ENCODE results near the gene CD55. TPM values are rescaled to one million over a fixed set of nuclear protein-coding genes. Genes with fewer than 3 reads are reported as not detected.

Gene CD55
- polyA plus RNA-seq, 1 donor from 2014 or later: 1.4 TPM

- no peak overlapping the region for H3K4me3 ChIP-seq (ENCODE audit: low read length)
- H3K9ac ChIP-seq (ENCODE audit: low read length): no peak overlapping the region
- H2AFZ ChIP-seq (ENCODE audit: low read depth, low read length): no peak overlapping the region
- no peaks in the 10 kb centered on the region for H3F3A ChIP-seq (ENCODE audit: insufficient read depth, low read length, poor library complexity, severe bottlenecking)
- no peaks in the 10 kb centered on the region for H3K9me3 ChIP-seq (ENCODE audit: low read length)
- no peak overlapping the region for H3K4me2 ChIP-seq (ENCODE audit: low read length)
- no peaks in the 10 kb centered on the region for H3K27me3 ChIP-seq (ENCODE audit: insufficient read depth, low read depth, low read length)
- H4K20me1 ChIP-seq (ENCODE audit: insufficient read depth): no peaks in the 10 kb centered on the region
- TF ChIP-seq CTCF (IDR thresholded peaks at IDR 0.05; ENCODE audit: poor library complexity, severe bottlenecking) (no peak), TAF1 (IDR thresholded peaks at IDR 0.05; ENCODE audit: low read depth) (no peak), POLR2AphosphoS5 (IDR thresholded peaks at IDR 0.05) (no peak), RAD21 (conservative IDR thresholded peaks at IDR 0.05) (no peak)
- H3K9me2 ChIP-seq (ENCODE audit: insufficient read depth, low read length): no peaks in the 10 kb centered on the region
- no peaks in the 10 kb centered on the region for H3K36me3 ChIP-seq (ENCODE audit: insufficient read depth, low read length)
- H3K79me2 ChIP-seq (replicated peaks; ENCODE audit: insufficient read depth, low read length): no peaks in the 10 kb centered on the region
- H3K27ac ChIP-seq (ENCODE audit: low read length): no peak overlapping the region
Measured at GRCh38 chr1:207315435-207315834, 6.0 kb upstream of the CD55 start.

GRCh38 chr1:207316141-207316540 lies 5.3 kb upstream of the CD55 start:
- H3K4me2 ChIP-seq (ENCODE audit: low read length): no peak overlapping the region
- TF ChIP-seq TAF1 (IDR thresholded peaks at IDR 0.05; ENCODE audit: low read depth): no peak
- no peak for TF ChIP-seq SMC3 (conservative IDR thresholded peaks at IDR 0.05; ENCODE audit: poor library complexity)
- no peak for TF ChIP-seq REST (IDR thresholded peaks at IDR 0.05; ENCODE audit: borderline replicate concordance)
- no peak for TF ChIP-seq EZH2 (IDR thresholded peaks at IDR 0.05; ENCODE audit: borderline replicate concordance, insufficient read depth, low read length, poor library complexity, severe bottlenecking)
- no peak for TF ChIP-seq MXI1 (conservative IDR thresholded peaks at IDR 0.05; ENCODE audit: poor library complexity, severe bottlenecking)
- no peak for TF ChIP-seq POLR2AphosphoS5 (IDR thresholded peaks at IDR 0.05)
- no peak for TF ChIP-seq CTCF (IDR thresholded peaks at IDR 0.05; ENCODE audit: poor library complexity, severe bottlenecking)
- H3F3A ChIP-seq (ENCODE audit: insufficient read depth, low read length, poor library complexity, severe bottlenecking): no peaks in the 10 kb centered on the region
- H3K27ac ChIP-seq (ENCODE audit: low read length): no peak overlapping the region
- no peaks in the 10 kb centered on the region for H3K36me3 ChIP-seq (ENCODE audit: insufficient read depth, low read length)
- H3K9me2 ChIP-seq (ENCODE audit: insufficient read depth, low read length): no peaks in the 10 kb centered on the region
- H3K79me2 ChIP-seq (replicated peaks; ENCODE audit: insufficient read depth, low read length): no peaks in the 10 kb centered on the region
- peaks cover 5% of the 10 kb centered on the region for H3K27me3 ChIP-seq (ENCODE audit: insufficient read depth, low read depth, low read length)
- H3K9me3 ChIP-seq (ENCODE audit: low read length): no peaks in the 10 kb centered on the region
- H2AFZ ChIP-seq (ENCODE audit: low read depth, low read length): no peak overlapping the region
- no peak overlapping the region for H3K4me3 ChIP-seq (ENCODE audit: low read length)
- H3K9ac ChIP-seq (ENCODE audit: low read length): no peak overlapping the region
- H4K20me1 ChIP-seq (ENCODE audit: insufficient read depth): no peaks in the 10 kb centered on the region

Measured in neural cell (in vitro differentiated cells).